ENCODE data around the gene UBA3. TPM values are rescaled to one million over a fixed set of nuclear protein-coding genes. Genes with fewer than 3 reads are reported as not detected.

Gene UBA3
- total RNA-seq, 1 experiment from 2014 or later: 67.2 TPM

DNA sequence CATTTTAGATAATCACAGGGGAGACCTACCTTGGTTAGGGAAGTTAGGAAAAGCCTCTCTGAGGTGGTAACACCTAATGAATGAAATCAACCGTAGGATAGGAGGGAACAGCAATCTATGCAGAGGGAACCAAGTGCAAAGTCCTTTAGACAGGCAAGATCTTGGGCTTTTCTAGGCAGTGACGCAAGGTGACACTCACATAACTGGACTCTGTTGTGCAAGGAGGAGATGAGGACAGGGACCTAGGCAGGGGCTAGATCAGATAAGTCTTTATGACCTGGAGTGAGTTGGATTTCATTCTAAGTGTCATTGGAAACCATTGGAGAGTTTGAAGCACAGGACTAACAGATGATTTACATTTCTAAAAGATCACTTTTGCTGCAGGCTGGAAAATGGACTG lies 46.8 kb upstream of the UBA3 start:
- Histone ChIP-seq H3K4ac (ENCODE audit: low read depth, low read length) (no peak overlapping the region), H3K79me1 (ENCODE audit: insufficient read depth, low read depth, low read length, poor library complexity, severe bottlenecking) (no peaks in the 10 kb centered on the region), H2BK5ac (ENCODE audit: insufficient read length, low read length) (no peak overlapping the region), H2AFZ (ENCODE audit: low read length) (no peak overlapping the region), H4K20me1 (ENCODE audit: control insufficient read depth, insufficient read depth, insufficient read length) (no peaks in the 10 kb centered on the region), H3K56ac (ENCODE audit: insufficient read length, low read depth, low read length) (no peak overlapping the region), H3K79me2 (ENCODE audit: insufficient read depth, low read length) (no peaks in the 10 kb centered on the region), H3K4me1 (ENCODE audit: insufficient read depth, low read length) (no peaks in the 10 kb centered on the region; the same call in 1 of the 2 replicates), H4K5ac (ENCODE audit: insufficient read length, low read depth, low read length) (no peak overlapping the region), H4K8ac (replicated peaks; ENCODE audit: insufficient read length, low read depth, low read length) (no peak overlapping the region), H3K27ac (ENCODE audit: insufficient read length, low read depth, low read length) (no peak overlapping the region), H3K18ac (ENCODE audit: insufficient read length, low read depth, low read length) (no peak overlapping the region), H3K23me2 (ENCODE audit: insufficient read length, low read depth, low read length, poor library complexity, severe bottlenecking) (no peaks in the 10 kb centered on the region), H2BK20ac (ENCODE audit: low read depth, low read length, poor library complexity, severe bottlenecking) (no peak overlapping the region), H2BK12ac (ENCODE audit: insufficient read length, low read depth, low read length) (no peak overlapping the region), H3K23ac (ENCODE audit: insufficient read length, low read depth, low read length) (no peak overlapping the region), H3K27me3 (ENCODE audit: insufficient read depth, low read length) (no peaks in the 10 kb centered on the region), H2AK5ac (ENCODE audit: insufficient read length, low read length) (no peak overlapping the region), H4K91ac (ENCODE audit: insufficient read length, low read depth, low read length) (no peak overlapping the region), H3T11ph (ENCODE audit: low read length) (no peak overlapping the region), H3K9ac (ENCODE audit: extremely low read depth, insufficient read length, low read length) (no peak overlapping the region), H2BK120ac (ENCODE audit: low read depth, low read length, poor library complexity, severe bottlenecking) (no peak overlapping the region), H3K14ac (ENCODE audit: insufficient read depth, low read length) (no peak overlapping the region), H2BK15ac (ENCODE audit: low read depth, low read length) (no peak overlapping the region), H3K9me3 (ENCODE audit: control insufficient read depth, low read depth, low read length) (no peaks in the 10 kb centered on the region), H3K4me2 (ENCODE audit: insufficient read depth, insufficient read length, low read length) (no peak overlapping the region)
- H3K4me1 Mint-ChIP-seq: peaks cover 0 to 3% of the 10 kb centered on the region in 2 experiments; a peak in 1 of 4 replicates
- H3K9me3 Mint-ChIP-seq: no peaks in the 10 kb centered on the region
- no CpG with 5 or more reads among the region's 2 CpGs for WGBS (ENCODE audit: extremely low coverage, insufficient read length, low lambda C conversion rate)
- no peak for DNase-seq
- H3K36me3 Mint-ChIP-seq (ENCODE audit: insufficient read depth in 1 of 3, low read depth in 3 of 3): no peaks in the 10 kb centered on the region
- peaks cover 4% of the 10 kb centered on the region; the same call in 1 of the 2 replicates for H3K27me3 Mint-ChIP-seq (ENCODE audit: low read depth)
- TF ChIP-seq, protein P1, sequence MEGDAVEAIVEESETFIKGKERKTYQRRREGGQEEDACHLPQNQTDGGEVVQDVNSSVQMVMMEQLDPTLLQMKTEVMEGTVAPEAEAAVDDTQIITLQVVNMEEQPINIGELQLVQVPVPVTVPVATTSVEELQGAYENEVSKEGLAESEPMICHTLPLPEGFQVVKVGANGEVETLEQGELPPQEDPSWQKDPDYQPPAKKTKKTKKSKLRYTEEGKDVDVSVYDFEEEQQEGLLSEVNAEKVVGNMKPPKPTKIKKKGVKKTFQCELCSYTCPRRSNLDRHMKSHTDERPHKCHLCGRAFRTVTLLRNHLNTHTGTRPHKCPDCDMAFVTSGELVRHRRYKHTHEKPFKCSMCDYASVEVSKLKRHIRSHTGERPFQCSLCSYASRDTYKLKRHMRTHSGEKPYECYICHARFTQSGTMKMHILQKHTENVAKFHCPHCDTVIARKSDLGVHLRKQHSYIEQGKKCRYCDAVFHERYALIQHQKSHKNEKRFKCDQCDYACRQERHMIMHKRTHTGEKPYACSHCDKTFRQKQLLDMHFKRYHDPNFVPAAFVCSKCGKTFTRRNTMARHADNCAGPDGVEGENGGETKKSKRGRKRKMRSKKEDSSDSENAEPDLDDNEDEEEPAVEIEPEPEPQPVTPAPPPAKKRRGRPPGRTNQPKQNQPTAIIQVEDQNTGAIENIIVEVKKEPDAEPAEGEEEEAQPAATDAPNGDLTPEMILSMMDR (conservative IDR thresholded peaks at IDR 0.05): no peak
- H3K4me3 Mint-ChIP-seq: no peak overlapping the region
- H3K27ac Mint-ChIP-seq: no peak overlapping the region
